Mesodermal cell (in vitro differentiated cells): ENCODE results near the gene KIAA1755. TPM values are rescaled to one million over a fixed set of nuclear protein-coding genes. Genes with fewer than 3 reads are reported as not detected.

ENCODE experiments used
- H3K27ac ChIP-seq: 2 replicates; pipeline ENCODE4 v1.7.0; 2013; ENCODE audit warnings: mild to moderate bottlenecking, low read depth, low read length, moderate library complexity; ENCODE audit not compliant: severe bottlenecking
- H3K36me3 ChIP-seq: 2 replicates; pipeline ENCODE4 v1.7.1; 2013; ENCODE audit warnings: mild to moderate bottlenecking, low read length, moderate library complexity; ENCODE audit not compliant: control insufficient read depth, insufficient read depth
- H3K4me1 ChIP-seq: one replicate; pipeline ENCODE4 v1.7.1; 2013; ENCODE audit warnings: mild to moderate bottlenecking, low read length; ENCODE audit not compliant: insufficient read depth, control insufficient read depth, poor library complexity, severe bottlenecking
- H3K4me3 ChIP-seq: 2 replicates; pipeline ENCODE4 v1.7.0; 2013; ENCODE audit warnings: low read length, control low read depth, mild to moderate bottlenecking; ENCODE audit not compliant: insufficient read depth, poor library complexity, severe bottlenecking; ENCODE audit errors: extremely low read depth
- H3K9me3 ChIP-seq: 2 replicates; pipeline ENCODE4 v1.7.1; 2013; ENCODE audit warnings: mild to moderate bottlenecking, low read length, moderate library complexity; ENCODE audit not compliant: control insufficient read depth
- WGBS, 2 experiments: methylation state at CpG; one replicate each; pipeline ENCODE4 v1.1.5; 2013; ENCODE audit warnings: missing lambda C conversion rate in 2 of 2; ENCODE audit not compliant: insufficient coverage in 2 of 2; 5-methylcytosine and 5-hydroxymethylcytosine counted together
- polyA plus RNA-seq, 2 experiments: library from polyadenylated mRNA; stranded (reverse); fragments of 50-300 nt; gene quantifications; one replicate each; pipeline ENCODE4 v1.2.3, GENCODE V29; 2013

KIAA1755 gene, protein sequence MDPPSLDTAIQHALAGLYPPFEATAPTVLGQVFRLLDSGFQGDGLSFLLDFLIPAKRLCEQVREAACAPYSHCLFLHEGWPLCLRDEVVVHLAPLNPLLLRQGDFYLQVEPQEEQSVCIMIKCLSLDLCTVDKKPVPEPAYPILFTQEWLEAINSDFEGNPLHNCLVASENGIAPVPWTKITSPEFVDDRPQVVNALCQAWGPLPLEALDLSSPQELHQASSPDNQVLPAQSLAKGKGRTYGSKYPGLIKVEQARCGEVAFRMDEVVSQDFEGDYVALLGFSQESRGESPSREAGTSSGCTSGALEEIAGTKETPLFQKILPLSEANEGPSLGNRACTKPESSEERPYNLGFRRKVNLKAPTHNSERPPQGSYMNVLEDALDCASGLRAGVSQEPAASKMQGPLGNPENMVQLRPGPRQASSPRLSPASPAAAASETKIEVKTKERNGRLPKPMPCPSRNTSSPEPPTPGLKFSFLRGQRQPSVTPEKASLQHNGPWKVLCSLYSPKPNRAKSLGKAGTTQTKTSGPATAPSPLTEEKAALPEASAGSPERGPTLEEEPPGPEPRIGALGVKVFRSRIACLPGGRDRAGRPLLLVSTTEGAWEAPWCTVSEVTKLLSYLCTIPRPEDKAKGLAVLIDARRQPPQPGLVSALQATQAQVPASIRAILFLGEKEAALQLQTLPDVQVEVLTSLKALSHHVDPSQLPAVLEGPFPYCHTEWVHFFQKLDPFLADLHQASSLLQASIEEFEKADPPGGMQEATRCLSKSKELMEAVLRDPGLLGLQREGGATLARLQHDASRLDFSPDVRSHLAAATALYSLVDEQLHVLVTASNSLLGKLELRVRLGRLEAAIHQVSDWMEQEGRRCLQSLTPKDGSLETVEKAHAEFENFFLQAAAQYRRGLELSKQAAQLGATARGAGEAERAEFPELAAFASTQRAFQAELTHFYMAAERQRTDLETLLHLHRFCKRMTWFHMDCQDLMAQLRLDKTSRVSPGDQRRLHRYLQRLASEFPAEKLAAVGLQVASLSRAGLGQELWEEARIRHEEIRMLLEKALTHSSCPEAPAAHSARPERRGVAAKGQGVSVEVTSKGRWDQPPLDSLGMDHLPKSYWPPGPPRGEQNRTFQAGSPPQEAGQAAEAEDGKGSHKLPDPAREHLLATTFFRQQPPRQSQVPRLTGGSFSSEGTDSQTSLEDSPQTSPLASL
- polyA plus RNA-seq (2013, experiment 1 of 2): 4.0 TPM
- 2.0 TPM for polyA plus RNA-seq (2013, experiment 2 of 2)

DNA sequence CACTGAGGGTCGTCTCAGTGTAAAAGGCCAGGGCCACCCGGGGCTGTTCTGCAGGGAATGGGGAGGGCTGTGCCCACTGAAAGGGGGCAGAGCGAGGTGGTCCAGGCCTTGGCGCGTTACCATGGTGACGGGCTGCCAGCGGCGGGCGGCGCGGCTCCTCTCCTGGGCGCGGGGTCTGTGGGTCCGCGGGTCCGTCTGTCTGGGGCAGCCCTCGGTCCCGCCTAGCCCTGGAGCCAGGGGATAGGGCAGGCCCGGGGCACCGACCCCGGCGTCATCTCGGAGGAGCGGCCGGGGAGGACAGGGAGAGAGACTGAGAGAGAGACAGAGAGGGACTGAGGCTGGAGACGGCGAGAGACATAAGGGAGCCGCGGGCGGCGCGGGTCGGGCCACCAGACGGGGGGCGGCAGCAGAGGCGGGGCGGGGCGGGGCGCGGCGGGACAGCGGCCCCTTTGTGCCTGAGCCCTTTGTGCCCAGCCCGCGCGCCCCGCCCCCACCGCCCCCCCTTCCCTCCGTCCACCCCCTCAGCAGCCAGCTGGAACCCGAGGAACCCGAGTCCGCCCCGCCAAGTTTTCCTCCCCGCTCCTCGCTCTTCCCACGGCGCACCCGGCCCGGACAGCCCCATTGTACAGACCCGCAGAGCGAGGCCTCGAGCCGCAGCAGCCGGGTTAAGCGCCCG is at the start of gene KIAA1755:
Gene KIAA1755, minus strand, starts transcription at position 358 of the 676 bp plus-strand sequence. Its CDS starts 235 bp downstream, at position 123.
- 4 to 7% methylated on average over 26 to 27 of the region's 65 CpGs for WGBS, 2 experiments
- H3K4me3 ChIP-seq: peak within 1 kb of the TSS; percentile 22

DNA sequence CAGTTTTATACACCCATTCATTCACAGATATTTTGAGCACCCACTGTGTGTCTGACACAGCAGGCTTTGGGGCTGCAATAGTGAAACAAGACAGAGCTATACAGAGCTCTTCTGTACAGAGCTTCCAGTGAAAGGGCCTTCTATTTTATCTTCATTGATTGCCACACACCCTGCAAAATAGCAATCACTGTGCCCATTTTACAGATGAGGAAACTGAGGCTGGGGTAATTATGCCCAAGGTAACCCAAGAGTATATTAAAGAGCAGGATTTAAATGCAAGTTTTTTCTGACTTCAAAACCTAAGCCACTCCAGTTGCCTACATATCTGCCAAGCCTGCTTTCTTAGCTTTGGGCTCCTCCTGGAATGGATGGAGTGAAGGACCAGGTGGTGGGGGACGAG is 47.9 kb upstream of the KIAA1755 start:
- Histone ChIP-seq H3K27ac (no peak overlapping the region), H3K36me3 (no peaks in the 10 kb centered on the region), H3K9me3 (peaks cover 9% of the 10 kb centered on the region), H3K4me3 (no peak overlapping the region), H3K4me1 (no peaks in the 10 kb centered on the region)
- no CpG with 5 or more reads among the region's 1 CpG for WGBS, 2 experiments

More for the DNA sequence above, at the start of gene KIAA1755:
- Histone ChIP-seq H3K36me3 (no peaks in the 10 kb centered on the region), H3K4me1 (peaks cover 4% of the 10 kb centered on the region), H3K27ac (no peak within 1 kb of the TSS), H3K9me3 (no peaks in the 10 kb centered on the region)

DNA sequence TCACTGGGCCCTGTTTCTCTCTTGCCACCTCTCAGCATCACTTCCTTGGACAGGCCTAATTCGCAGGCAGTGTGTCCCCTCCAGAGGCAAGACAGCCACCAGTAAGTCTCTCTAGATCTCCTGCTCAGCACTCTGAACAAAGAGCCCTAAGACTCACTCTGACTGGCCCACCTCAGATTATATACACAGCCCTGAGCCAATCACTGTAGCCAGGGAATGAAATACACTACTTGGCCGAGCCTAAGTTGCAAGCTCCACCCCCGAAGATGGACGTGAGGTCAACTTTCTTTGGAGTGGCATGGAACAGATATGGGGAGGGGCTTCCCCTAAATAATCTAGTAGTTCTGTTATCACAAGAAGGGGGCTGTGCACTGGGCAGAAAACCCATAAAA is 47.5 kb upstream of the KIAA1755 start:
- Histone ChIP-seq H3K36me3 (no peaks in the 10 kb centered on the region), H3K9me3 (peaks cover 9% of the 10 kb centered on the region), H3K4me1 (no peaks in the 10 kb centered on the region), H3K27ac (no peak overlapping the region), H3K4me3 (no peak overlapping the region)
- 79 to 87% methylated on average over 1 to 3 of the region's 4 CpGs for WGBS, 2 experiments

GRCh38 chr20:38307371-38308046 is 47.0 kb upstream of the KIAA1755 start:
- Histone ChIP-seq H3K4me1 (no peaks in the 10 kb centered on the region), H3K4me3 (no peak overlapping the region), H3K27ac (no peak overlapping the region), H3K9me3 (peaks cover 9% of the 10 kb centered on the region), H3K36me3 (no peaks in the 10 kb centered on the region)
- WGBS, 2 experiments: 79 to 87% methylated on average over 8 of the region's 8 CpGs

DNA sequence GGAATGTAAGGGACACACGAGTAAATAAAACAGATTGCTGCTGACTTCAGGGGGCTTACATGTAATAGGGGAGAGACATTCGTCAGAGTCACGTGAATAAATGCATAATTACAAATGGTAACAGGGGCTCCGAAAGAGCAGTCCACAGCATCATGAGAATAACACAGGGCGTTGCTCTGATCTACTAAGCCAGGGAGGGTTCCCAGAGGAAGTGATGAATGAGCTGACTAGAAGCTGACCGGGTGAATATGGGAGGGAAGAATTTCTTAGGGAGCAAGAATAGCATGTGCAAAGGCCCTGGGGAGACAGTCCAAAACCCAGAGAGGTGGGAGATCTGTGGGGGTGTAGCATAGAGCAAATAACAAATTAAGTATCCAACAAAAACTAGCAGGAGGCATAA is 45.8 kb upstream of the KIAA1755 start:
- no peaks in the 10 kb centered on the region for H3K4me1 ChIP-seq
- H3K9me3 ChIP-seq: peaks cover 9% of the 10 kb centered on the region
- H3K4me3 ChIP-seq: no peak overlapping the region
- H3K27ac ChIP-seq: no peak overlapping the region
- WGBS, 2 experiments: 87 to 92% methylated on average over 6 of the region's 6 CpGs
- H3K36me3 ChIP-seq: no peaks in the 10 kb centered on the region

DNA sequence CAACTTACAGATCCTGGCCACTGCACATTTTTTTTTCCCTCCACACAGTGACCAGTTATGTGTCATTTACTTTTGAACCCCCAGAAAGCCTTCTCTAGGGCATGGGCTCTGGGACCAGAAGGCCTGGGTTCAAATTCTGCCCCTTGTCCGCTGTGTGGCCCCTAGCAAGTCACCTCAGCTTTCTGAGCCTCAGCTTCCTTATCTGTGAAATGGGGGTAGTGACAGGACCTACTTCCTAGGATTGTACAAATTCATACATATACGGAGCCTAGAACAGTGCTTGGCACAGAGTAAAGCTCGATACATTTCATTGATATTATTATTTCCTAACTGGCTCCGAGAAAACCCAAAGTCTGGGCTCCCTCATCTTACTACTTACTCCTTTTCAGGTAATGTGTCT is 45.0 kb upstream of the KIAA1755 start:
- no peaks in the 10 kb centered on the region for H3K4me1 ChIP-seq
- H3K36me3 ChIP-seq: no peaks in the 10 kb centered on the region
- no peak overlapping the region for H3K4me3 ChIP-seq
- H3K27ac ChIP-seq: no peak overlapping the region
- 92 to 93% methylated on average over 2 to 3 of the region's 4 CpGs for whole genome bisulfite sequencing, 2 experiments
- peaks cover 9% of the 10 kb centered on the region for H3K9me3 ChIP-seq

DNA sequence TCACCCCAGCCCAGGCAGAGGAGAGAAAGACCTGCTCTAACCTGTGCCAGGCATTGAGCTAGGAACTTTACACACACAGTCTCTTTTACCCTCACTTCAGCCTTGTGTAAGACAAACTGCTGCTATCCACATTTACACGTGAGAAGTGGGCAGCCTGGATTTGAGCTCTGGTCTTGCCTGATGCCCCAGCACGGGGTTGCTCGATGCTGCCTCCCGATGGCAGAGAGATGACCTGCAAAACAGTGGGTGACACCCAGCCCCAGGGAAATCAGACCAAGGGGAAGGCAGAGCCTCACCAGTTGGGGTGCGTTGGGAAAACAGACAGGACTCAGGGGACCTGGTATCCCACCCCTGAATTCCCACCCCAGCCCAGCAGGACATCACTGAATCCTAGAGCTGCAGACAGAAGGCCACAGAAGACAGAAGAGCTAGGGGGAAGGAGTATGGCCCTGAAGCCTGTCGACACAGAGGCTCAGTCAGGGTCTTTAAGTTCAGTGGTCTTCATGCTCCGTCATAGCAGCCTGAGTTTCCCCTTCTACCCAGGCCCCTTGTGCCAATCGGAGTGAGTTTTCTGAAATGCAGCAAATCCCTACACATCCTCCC is 44.4 kb upstream of the KIAA1755 start:
- no peak overlapping the region for H3K27ac ChIP-seq
- H3K9me3 ChIP-seq: peaks cover 9% of the 10 kb centered on the region
- H3K4me3 ChIP-seq: no peak overlapping the region
- H3K36me3 ChIP-seq: no peaks in the 10 kb centered on the region
- WGBS, 2 experiments: 56 to 72% methylated on average over 8 of the region's 8 CpGs
- no peaks in the 10 kb centered on the region for H3K4me1 ChIP-seq

DNA sequence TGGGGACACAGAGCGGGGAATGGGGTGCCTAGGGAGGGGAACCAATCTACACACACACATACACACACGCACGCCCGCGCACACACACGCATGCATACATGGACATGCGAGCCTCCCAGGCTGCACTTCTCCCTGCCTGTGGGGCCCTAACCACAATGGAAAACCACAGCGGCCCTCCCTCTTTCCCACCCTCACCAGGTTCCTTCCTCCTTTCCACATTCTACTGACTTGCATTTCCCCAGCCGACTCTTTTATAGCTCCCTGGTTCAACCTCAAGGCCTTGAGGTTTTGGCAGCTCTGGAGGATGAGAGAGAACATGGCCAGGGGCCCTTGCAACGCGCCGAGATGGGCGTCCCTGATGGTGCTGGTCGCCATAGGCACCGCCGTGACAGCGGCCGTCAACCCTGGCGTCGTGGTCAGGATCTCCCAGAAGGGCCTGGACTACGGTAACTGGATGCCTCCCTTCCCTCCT is 43.4 kb upstream of the KIAA1755 start, which contains the start of gene BPI:
Gene BPI, plus strand, starts transcription at position 249 of the 472 bp plus-strand sequence. Its CDS starts 68 bp downstream, at position 317.
- H3K36me3 ChIP-seq: no peaks in the 10 kb centered on the region
- no peak within 1 kb of the TSS for H3K4me3 ChIP-seq
- 82 to 84% methylated on average over 16 to 17 of the region's 21 CpGs for WGBS, 2 experiments
- no peak within 1 kb of the TSS for H3K27ac ChIP-seq
- no peaks in the 10 kb centered on the region for H3K4me1 ChIP-seq
- H3K9me3 ChIP-seq: peaks cover 3% of the 10 kb centered on the region

DNA sequence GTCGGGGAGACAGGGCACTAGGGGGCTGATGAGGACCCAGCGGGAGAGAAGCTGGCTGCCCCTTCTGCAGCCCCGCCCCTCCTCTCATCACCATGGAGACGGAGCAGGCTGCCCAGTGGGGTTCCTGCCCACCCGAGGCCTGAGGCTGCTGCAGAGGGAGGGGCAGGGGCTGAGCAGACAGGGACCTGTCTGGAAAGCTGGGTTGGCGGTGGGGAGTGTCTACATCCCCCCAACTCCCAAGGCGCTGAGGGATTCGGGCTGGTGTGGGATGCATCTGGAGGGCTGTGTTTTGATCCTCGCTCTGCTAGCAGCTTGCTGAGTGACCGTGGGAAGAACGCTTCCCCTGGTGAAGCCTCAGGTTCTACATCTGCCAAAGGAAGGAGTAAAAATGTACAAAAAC is 42.3 kb upstream of the KIAA1755 start:
- 48 to 55% methylated on average over 4 to 5 of the region's 11 CpGs for WGBS, 2 experiments
- H3K9me3 ChIP-seq: no peaks in the 10 kb centered on the region
- H3K4me1 ChIP-seq: no peaks in the 10 kb centered on the region
- H3K36me3 ChIP-seq: no peaks in the 10 kb centered on the region
- no peak overlapping the region for H3K27ac ChIP-seq
- no peak overlapping the region for H3K4me3 ChIP-seq
